Measurements from ENCODE around the gene ITCH.

DNA sequence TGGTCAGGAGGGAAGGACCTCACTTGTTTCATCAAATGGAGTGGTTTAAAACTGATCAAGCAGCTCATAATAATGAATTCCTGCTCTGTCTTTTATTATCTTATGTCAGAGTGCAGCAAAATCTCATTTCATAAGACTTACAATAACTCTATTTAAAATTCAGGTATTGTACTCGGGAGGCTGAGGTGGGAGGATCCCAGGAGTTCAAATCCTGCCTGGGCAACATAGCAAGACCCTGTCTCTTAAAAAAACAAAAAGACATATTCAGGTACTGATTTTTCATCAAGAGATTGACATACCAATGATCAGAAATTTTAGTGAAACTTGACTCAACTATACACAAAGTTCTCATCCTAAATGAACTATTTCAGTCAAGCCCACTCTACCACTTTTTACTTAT is 147.5 kb downstream of the ITCH start:
- TF ChIP-seq, protein P1, sequence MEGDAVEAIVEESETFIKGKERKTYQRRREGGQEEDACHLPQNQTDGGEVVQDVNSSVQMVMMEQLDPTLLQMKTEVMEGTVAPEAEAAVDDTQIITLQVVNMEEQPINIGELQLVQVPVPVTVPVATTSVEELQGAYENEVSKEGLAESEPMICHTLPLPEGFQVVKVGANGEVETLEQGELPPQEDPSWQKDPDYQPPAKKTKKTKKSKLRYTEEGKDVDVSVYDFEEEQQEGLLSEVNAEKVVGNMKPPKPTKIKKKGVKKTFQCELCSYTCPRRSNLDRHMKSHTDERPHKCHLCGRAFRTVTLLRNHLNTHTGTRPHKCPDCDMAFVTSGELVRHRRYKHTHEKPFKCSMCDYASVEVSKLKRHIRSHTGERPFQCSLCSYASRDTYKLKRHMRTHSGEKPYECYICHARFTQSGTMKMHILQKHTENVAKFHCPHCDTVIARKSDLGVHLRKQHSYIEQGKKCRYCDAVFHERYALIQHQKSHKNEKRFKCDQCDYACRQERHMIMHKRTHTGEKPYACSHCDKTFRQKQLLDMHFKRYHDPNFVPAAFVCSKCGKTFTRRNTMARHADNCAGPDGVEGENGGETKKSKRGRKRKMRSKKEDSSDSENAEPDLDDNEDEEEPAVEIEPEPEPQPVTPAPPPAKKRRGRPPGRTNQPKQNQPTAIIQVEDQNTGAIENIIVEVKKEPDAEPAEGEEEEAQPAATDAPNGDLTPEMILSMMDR (IDR thresholded peaks at IDR 0.05), result no peak
- no peak for TF ChIP-seq POLR2AphosphoS5 (IDR thresholded peaks at IDR 0.05)
- TF ChIP-seq POLR2A (IDR thresholded peaks at IDR 0.05), result no peak
- TF ChIP-seq EP300 (IDR thresholded peaks at IDR 0.05), result no peak

Data from sigmoid colon (tissue), 4 donors.